CD14-positive monocyte (primary cell): ENCODE results near the gene PRKN. TPM values are rescaled to one million over a fixed set of nuclear protein-coding genes. Genes with fewer than 3 reads are reported as not detected.

Experiments used
- DNase-seq, 3 donors: peaks; one replicate each; pipeline ENCODE4 v3.0.0-alpha.2; 2011 to 2022
- H2AFZ ChIP-seq: 2 replicates; pipeline ENCODE4 v1.6.0; 2012; ENCODE audit warnings: mild to moderate bottlenecking, low read depth, low read length, inconsistent platforms; ENCODE audit not compliant: insufficient read depth, poor library complexity, severe bottlenecking
- H3K27ac ChIP-seq, 2 donors: 1 replicate in 1 of 2; 2 replicates in 1 of 2; pipeline ENCODE4 v1.5.1; 2012 to 2013; ENCODE audit warnings: low read length in 2 of 2, control low read depth in 1 of 2, inconsistent platforms in 1 of 2, low read depth in 1 of 2, mild to moderate bottlenecking in 1 of 2
- H3K27me3 ChIP-seq, 2 donors: one replicate each; pipeline versions ENCODE4 v1.6.0 to v1.6.1; 2011 to 2013; ENCODE audit warnings: low read length in 2 of 2; ENCODE audit not compliant: control insufficient read depth in 2 of 2, insufficient read depth in 2 of 2
- H3K36me3 ChIP-seq, 2 donors: replicated peaks in 1 of 2; 1 replicate in 1 of 2; 2 replicates in 1 of 2; pipeline versions ENCODE4 v1.5.1 to v1.6.1; 2012 to 2013; ENCODE audit warnings: low read length in 2 of 2, control low read depth in 1 of 2, inconsistent platforms in 1 of 2, mild to moderate bottlenecking in 1 of 2; ENCODE audit not compliant: insufficient read depth in 2 of 2, control insufficient read depth in 1 of 2
- H3K4me1 ChIP-seq, 2 donors: 1 replicate in 1 of 2; 2 replicates in 1 of 2; pipeline versions ENCODE4 v1.5.1 to v1.6.1; 2012 to 2013; ENCODE audit warnings: low read length in 2 of 2, control low read depth in 1 of 2, inconsistent platforms in 1 of 2, mild to moderate bottlenecking in 1 of 2, moderate library complexity in 1 of 2; ENCODE audit not compliant: insufficient read depth in 2 of 2, control insufficient read depth in 1 of 2
- H3K4me2 ChIP-seq: replicated peaks from 2 replicates; pipeline ENCODE3; 2012; ENCODE audit warnings: low read length, moderate library complexity, mild to moderate bottlenecking; ENCODE audit not compliant: poor library complexity, severe bottlenecking; ENCODE audit errors: extremely low read depth
- H3K4me3 ChIP-seq, 3 experiments: fragments of 200-600 bp in 1 of 3; sonication (generic) in 1 of 3; replicated peaks in 1 of 3; 1 replicate in 2 of 3; 2 replicates in 1 of 3; pipeline ENCODE4 v1.5.1; 2011 to 2013; ENCODE audit warnings: low read length in 3 of 3, mild to moderate bottlenecking in 3 of 3, control low read depth in 2 of 3, low read depth in 2 of 3, inconsistent platforms in 1 of 3, moderate library complexity in 1 of 3
- H3K79me2 ChIP-seq: 2 replicates; pipeline ENCODE4 v1.6.0; 2012; ENCODE audit warnings: mild to moderate bottlenecking, control low read depth, inconsistent platforms, low read length, moderate library complexity; ENCODE audit not compliant: insufficient read depth
- H3K9ac ChIP-seq: 2 replicates; pipeline ENCODE4 v1.6.0; 2017; ENCODE audit warnings: low read length, mild to moderate bottlenecking; ENCODE audit not compliant: insufficient read depth, poor library complexity, severe bottlenecking
- H3K9me3 ChIP-seq, 2 donors: replicated peaks in 1 of 2; 1 replicate in 1 of 2; 2 replicates in 1 of 2; pipeline versions ENCODE4 v1.5.1 to v1.6.1; 2012 to 2013; ENCODE audit warnings: low read length in 2 of 2, control low read depth in 1 of 2; ENCODE audit not compliant: control insufficient read depth in 1 of 2, insufficient read depth in 1 of 2
- H4K20me1 ChIP-seq: 2 replicates; pipeline ENCODE4 v1.6.0; 2012; ENCODE audit warnings: mild to moderate bottlenecking, low read length, control low read depth, moderate library complexity; ENCODE audit not compliant: insufficient read depth
- H3K27ac Mint-ChIP-seq, 7 donors: one replicate each; pipeline ENCODE4 v1.8.0; 2020; ENCODE audit warnings: mild to moderate bottlenecking in 7 of 7, mixed read lengths in 7 of 7, moderate library complexity in 6 of 7, inconsistent platforms in 2 of 7
- H3K27me3 Mint-ChIP-seq, 3 donors: one replicate each; pipeline ENCODE4 v1.8.0; 2021 to 2022; ENCODE audit warnings: low read depth in 3 of 3, mild to moderate bottlenecking in 3 of 3, mixed read lengths in 3 of 3, moderate library complexity in 3 of 3, inconsistent platforms in 1 of 3
- H3K36me3 Mint-ChIP-seq, 2 donors: one replicate each; pipeline ENCODE4 v1.8.0; 2020; ENCODE audit warnings: mixed read lengths in 2 of 2, inconsistent platforms in 1 of 2, mild to moderate bottlenecking in 1 of 2
- H3K4me1 Mint-ChIP-seq: one replicate; pipeline ENCODE4 v1.8.0; 2020; ENCODE audit warnings: mild to moderate bottlenecking, mixed read lengths
- H3K4me3 Mint-ChIP-seq, 2 donors: one replicate each; pipeline ENCODE4 v1.8.0; 2020; ENCODE audit warnings: mild to moderate bottlenecking in 2 of 2, mixed read lengths in 2 of 2, moderate library complexity in 1 of 2
- H3K9me3 Mint-ChIP-seq, 7 donors: one replicate each; pipeline ENCODE4 v1.8.0; 2020 to 2022; ENCODE audit warnings: mixed read lengths in 7 of 7, mild to moderate bottlenecking in 6 of 7, moderate library complexity in 6 of 7, inconsistent platforms in 2 of 7
- WGBS: methylation state at CpG from one replicate; pipeline ENCODE4 v1.1.5; 2013; ENCODE audit warnings: missing lambda C conversion rate; ENCODE audit not compliant: insufficient coverage; 5-methylcytosine and 5-hydroxymethylcytosine counted together
- intact Hi-C, 2 donors: fragments of 100-400 bp; cut with micrococcal nuclease; formaldehyde crosslinking; loops; one replicate each; pipeline versions ENCODE4 v1.15.0 to v1.15.1; 2023
- polyA plus RNA-seq, 3 donors: library from polyadenylated mRNA; depleted of rRNA in 1 of 3; unstranded in 2 of 3; stranded (reverse) in 1 of 3; fragments of 300-500 nt in 2 of 3; fragments of >200 nt in 1 of 3; fragmentation: Illumina TruSeq in 2 of 3; gene quantifications; 1 replicate in 2 of 3; 2 replicates in 1 of 3; pipeline ENCODE4 v1.2.3, GENCODE V29; 2012 to 2021
- TF ChIP-seq, protein P1 (sequence below): fragments of 200-600 bp; IDR thresholded peaks from one replicate; pipeline ENCODE4 v1.8.0; 2022; ENCODE audit warnings: antibody characterized with exemption, mild to moderate bottlenecking

Gene PRKN
- polyA plus RNA-seq, 3 donors: 0.19 to 0.21 TPM; not detected in 1

- Histone ChIP-seq H2AFZ (no peak overlapping the region), H3K36me3 (no peaks in the 10 kb centered on the region), H3K79me2 (no peaks in the 10 kb centered on the region), H3K4me2 (no peak overlapping the region), H3K4me1 (no peaks in the 10 kb centered on the region), H3K27ac (no peak overlapping the region), H3K9ac (no peak overlapping the region), H4K20me1 (no peaks in the 10 kb centered on the region), H3K9me3 (peaks cover 23 to 33% of the 10 kb centered on the region in 2 donors), H3K4me3 (no peak overlapping the region), H3K27me3 (no peaks in the 10 kb centered on the region)
- H3K4me3 Mint-ChIP-seq: no peak overlapping the region
- DNase-seq: no peak
- intact Hi-C loops: no loop called here
- H3K36me3 Mint-ChIP-seq: no peaks in the 10 kb centered on the region
- H3K4me1 Mint-ChIP-seq: no peaks in the 10 kb centered on the region
- no peak overlapping the region for H3K27ac Mint-ChIP-seq
- TF ChIP-seq, protein P1, sequence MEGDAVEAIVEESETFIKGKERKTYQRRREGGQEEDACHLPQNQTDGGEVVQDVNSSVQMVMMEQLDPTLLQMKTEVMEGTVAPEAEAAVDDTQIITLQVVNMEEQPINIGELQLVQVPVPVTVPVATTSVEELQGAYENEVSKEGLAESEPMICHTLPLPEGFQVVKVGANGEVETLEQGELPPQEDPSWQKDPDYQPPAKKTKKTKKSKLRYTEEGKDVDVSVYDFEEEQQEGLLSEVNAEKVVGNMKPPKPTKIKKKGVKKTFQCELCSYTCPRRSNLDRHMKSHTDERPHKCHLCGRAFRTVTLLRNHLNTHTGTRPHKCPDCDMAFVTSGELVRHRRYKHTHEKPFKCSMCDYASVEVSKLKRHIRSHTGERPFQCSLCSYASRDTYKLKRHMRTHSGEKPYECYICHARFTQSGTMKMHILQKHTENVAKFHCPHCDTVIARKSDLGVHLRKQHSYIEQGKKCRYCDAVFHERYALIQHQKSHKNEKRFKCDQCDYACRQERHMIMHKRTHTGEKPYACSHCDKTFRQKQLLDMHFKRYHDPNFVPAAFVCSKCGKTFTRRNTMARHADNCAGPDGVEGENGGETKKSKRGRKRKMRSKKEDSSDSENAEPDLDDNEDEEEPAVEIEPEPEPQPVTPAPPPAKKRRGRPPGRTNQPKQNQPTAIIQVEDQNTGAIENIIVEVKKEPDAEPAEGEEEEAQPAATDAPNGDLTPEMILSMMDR: no peak
- H3K9me3 Mint-ChIP-seq: peaks cover 0 to 14% (median 9%) of the 10 kb centered on the region in 7 donors
- 80% methylated on average over 1 of the region's 4 CpGs for WGBS
- H3K27me3 Mint-ChIP-seq: no peaks in the 10 kb centered on the region
Observed at GRCh38 chr6:161624111-161624510, 1103.5 kb downstream of the PRKN start.

DNA sequence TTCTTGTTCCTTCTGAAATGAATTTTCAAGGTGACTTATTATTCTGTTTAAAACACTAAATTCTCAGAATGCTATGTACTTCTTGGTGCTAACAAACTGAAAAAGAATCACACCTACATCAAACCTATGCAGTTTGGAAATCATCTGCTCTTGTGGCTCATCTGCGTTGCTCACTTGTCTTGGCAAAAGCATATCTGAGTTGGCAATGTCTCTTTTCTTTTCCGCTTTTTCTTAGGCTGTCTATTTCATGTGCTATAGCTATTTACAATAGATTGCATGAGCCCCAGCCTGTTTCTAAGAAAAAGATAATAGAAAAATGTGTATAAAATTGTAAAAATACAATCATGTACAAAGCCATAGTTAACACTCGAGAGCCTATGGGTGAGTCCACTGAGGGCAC, 1104.8 kb downstream of the PRKN start:
- Mint-ChIP-seq H3K4me1 (no peaks in the 10 kb centered on the region), H3K36me3 (no peaks in the 10 kb centered on the region), H3K9me3 (peaks cover 0 to 9% (median 7%) of the 10 kb centered on the region in 7 donors), H3K4me3 (no peak overlapping the region), H3K27ac (no peak overlapping the region), H3K27me3 (no peaks in the 10 kb centered on the region)
- Histone ChIP-seq H3K9ac (no peak overlapping the region), H3K4me1 (no peaks in the 10 kb centered on the region), H3K79me2 (no peaks in the 10 kb centered on the region), H3K9me3 (peaks cover 14 to 27% of the 10 kb centered on the region in 2 donors), H3K27me3 (no peaks in the 10 kb centered on the region), H3K4me2 (no peak overlapping the region), H3K27ac (no peak overlapping the region), H3K36me3 (no peaks in the 10 kb centered on the region), H2AFZ (no peak overlapping the region), H3K4me3 (no peak overlapping the region), H4K20me1 (no peaks in the 10 kb centered on the region)
- intact Hi-C loops: no loop called here
- no peak for DNase-seq
- no CpG with 5 or more reads among the region's 3 CpGs for WGBS
- TF ChIP-seq, protein P1: no peak
